Caco-2 (cell line): ENCODE measurements around the gene C3. TPM values are rescaled to one million over a fixed set of nuclear protein-coding genes. Genes with fewer than 3 reads are reported as not detected.
"Not testable (repeated sequence)": the region's sequence is repeated elsewhere in the genome, so short reads cannot be mapped to it uniquely, and the experiment has no call there.

Experiments
- BruUV-seq: library from RNA; stranded (reverse); fragments of 400-500 nt; replicated peaks from 2 replicates; lab custom pipeline; 2021; lab: Mats Ljungman, UMichigan
- CTCF ChIA-PET: fragments of 300-600 bp; sonication (Branson Sonifier 250); formaldehyde crosslinking; loops from one replicate; lab custom pipeline; 2022; ENCODE audit warnings: antibody characterized with exemption; lab: Charles Lee
- POLR2A ChIA-PET: fragments of 300-600 bp; sonication (Branson Sonifier 250); formaldehyde crosslinking; loops from one replicate; lab custom pipeline; 2022; ENCODE audit warnings: antibody characterized with exemption; lab: Charles Lee
- DNase-seq, 2 experiments: peaks; one replicate each; pipeline versions ENCODE4 v3.0.0 to v3.0.0-alpha.2; 2020 to 2022
- H3K27me3 ChIP-seq: replicated peaks from 2 replicates; pipeline ENCODE4 v1.6.0; 2011; ENCODE audit warnings: low read length; ENCODE audit not compliant: control insufficient read depth, insufficient read depth
- H3K36me3 ChIP-seq: 2 replicates; pipeline ENCODE4 v1.5.1; 2011; ENCODE audit warnings: low read length; ENCODE audit not compliant: control insufficient read depth, insufficient read depth
- H3K4me1 ChIP-seq: fragments of 250-450 bp; sonication (Bioruptor Pico); 2 replicates; pipeline ENCODE4 v1.5.1; 2020; ENCODE audit warnings: mild to moderate bottlenecking
- H3K4me3 ChIP-seq: 2 replicates; pipeline ENCODE4 v1.5.1; 2011; ENCODE audit warnings: low read depth, mild to moderate bottlenecking, control low read depth, low read length
- H3K9me3 ChIP-seq: fragments of 250-450 bp; sonication (Bioruptor Pico); 2 replicates; pipeline ENCODE4 v1.5.1; 2020; ENCODE audit warnings: mild to moderate bottlenecking, moderate library complexity
- H3K27ac Mint-ChIP-seq: one replicate; pipeline ENCODE4 v1.8.0; 2022; ENCODE audit warnings: mixed read lengths; ENCODE audit not compliant: unreplicated experiment
- H3K27me3 Mint-ChIP-seq: one replicate; pipeline ENCODE4 v1.8.0; 2022; ENCODE audit warnings: mixed read lengths; ENCODE audit not compliant: insufficient read depth, unreplicated experiment
- H3K36me3 Mint-ChIP-seq: one replicate; pipeline ENCODE4 v1.8.0; 2022; ENCODE audit warnings: mild to moderate bottlenecking, mixed read lengths; ENCODE audit not compliant: insufficient read depth, unreplicated experiment
- H3K4me1 Mint-ChIP-seq: one replicate; pipeline ENCODE4 v1.8.0; 2022; ENCODE audit warnings: low read depth, mixed read lengths; ENCODE audit not compliant: unreplicated experiment
- H3K4me3 Mint-ChIP-seq: one replicate; pipeline ENCODE4 v1.8.0; 2022; ENCODE audit warnings: mild to moderate bottlenecking, moderate library complexity, mixed read lengths; ENCODE audit not compliant: unreplicated experiment
- H3K9me3 Mint-ChIP-seq: one replicate; pipeline ENCODE4 v1.8.0; 2022; ENCODE audit warnings: mixed read lengths; ENCODE audit not compliant: unreplicated experiment
- intact Hi-C: fragments of 100-400 bp; cut with micrococcal nuclease; formaldehyde crosslinking; loops from one replicate; pipeline ENCODE4 v1.10.0; 2022; ENCODE audit not compliant: unreplicated experiment
- total RNA-seq: library from RNA; stranded (reverse); gene quantifications from 2 replicates; pipeline ENCODE4 v1.2.3, GENCODE V29; 2022
- TF ChIP-seq, protein P1 (sequence below), 2 experiments: fragments of 200-600 bp in 1 of 2; IDR thresholded peaks; 1 replicate in 1 of 2; 2 replicates in 1 of 2; pipeline versions ENCODE4 v1.5.1 to v1.8.0; 2011 to 2022; ENCODE audit warnings: antibody characterized with exemption in 1 of 2, control low read depth in 1 of 2, inconsistent platforms in 1 of 2, low read depth in 1 of 2, low read length in 1 of 2, mild to moderate bottlenecking in 1 of 2, moderate library complexity in 1 of 2; ENCODE audit not compliant: insufficient read depth in 1 of 2, severe bottlenecking in 1 of 2, unreplicated experiment in 1 of 2

The C3 gene
- total RNA-seq, 1 experiment from 2014 or later, result 21.7 TPM

DNA sequence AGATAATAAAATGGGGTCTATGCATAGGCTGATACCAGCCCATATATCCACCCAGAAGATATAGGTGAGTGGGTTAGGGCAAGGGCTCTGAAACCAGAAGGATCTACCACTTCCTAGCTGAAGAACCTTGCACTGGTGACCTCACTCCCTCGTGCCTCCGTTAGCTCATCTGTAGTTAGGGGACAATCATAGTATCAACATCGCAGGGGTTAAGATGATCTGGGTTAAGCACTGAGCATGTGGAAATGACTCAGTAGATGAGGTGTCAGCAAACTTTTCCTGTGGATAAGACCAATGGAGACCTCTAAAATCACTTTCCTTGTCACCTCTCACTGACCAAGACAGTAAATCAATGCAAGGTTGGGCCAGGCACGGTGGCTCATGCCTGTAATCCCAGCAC is 81.0 kb downstream of the C3 start:
- ChIA-PET POLR2A (no interaction called here), CTCF (no interaction called here)
- H3K9me3 Mint-ChIP-seq, result no peaks in the 10 kb centered on the region
- Histone ChIP-seq H3K4me1 (no peaks in the 10 kb centered on the region), H3K4me3 (no peak overlapping the region), H3K9me3 (no peaks in the 10 kb centered on the region; the same call in 1 of the 2 replicates), H3K27me3 (no peaks in the 10 kb centered on the region), H3K36me3 (no peaks in the 10 kb centered on the region)
- no peak for DNase-seq
- H3K4me1 Mint-ChIP-seq, result no peaks in the 10 kb centered on the region
- TF ChIP-seq, protein P1, sequence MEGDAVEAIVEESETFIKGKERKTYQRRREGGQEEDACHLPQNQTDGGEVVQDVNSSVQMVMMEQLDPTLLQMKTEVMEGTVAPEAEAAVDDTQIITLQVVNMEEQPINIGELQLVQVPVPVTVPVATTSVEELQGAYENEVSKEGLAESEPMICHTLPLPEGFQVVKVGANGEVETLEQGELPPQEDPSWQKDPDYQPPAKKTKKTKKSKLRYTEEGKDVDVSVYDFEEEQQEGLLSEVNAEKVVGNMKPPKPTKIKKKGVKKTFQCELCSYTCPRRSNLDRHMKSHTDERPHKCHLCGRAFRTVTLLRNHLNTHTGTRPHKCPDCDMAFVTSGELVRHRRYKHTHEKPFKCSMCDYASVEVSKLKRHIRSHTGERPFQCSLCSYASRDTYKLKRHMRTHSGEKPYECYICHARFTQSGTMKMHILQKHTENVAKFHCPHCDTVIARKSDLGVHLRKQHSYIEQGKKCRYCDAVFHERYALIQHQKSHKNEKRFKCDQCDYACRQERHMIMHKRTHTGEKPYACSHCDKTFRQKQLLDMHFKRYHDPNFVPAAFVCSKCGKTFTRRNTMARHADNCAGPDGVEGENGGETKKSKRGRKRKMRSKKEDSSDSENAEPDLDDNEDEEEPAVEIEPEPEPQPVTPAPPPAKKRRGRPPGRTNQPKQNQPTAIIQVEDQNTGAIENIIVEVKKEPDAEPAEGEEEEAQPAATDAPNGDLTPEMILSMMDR (IDR thresholded peaks at IDR 0.05; ENCODE audit: insufficient read depth in 1 of 2, low read depth in 1 of 2, low read length in 1 of 2, severe bottlenecking in 1 of 2, unreplicated experiment in 1 of 2), result no peak
- intact Hi-C loops, result no loop called here
- no TSS peak for BruUV-seq
- H3K4me3 Mint-ChIP-seq, result no peak overlapping the region
- H3K27me3 Mint-ChIP-seq, result no peaks in the 10 kb centered on the region
- no peaks in the 10 kb centered on the region for H3K36me3 Mint-ChIP-seq
- H3K27ac Mint-ChIP-seq, result no peak overlapping the region

DNA sequence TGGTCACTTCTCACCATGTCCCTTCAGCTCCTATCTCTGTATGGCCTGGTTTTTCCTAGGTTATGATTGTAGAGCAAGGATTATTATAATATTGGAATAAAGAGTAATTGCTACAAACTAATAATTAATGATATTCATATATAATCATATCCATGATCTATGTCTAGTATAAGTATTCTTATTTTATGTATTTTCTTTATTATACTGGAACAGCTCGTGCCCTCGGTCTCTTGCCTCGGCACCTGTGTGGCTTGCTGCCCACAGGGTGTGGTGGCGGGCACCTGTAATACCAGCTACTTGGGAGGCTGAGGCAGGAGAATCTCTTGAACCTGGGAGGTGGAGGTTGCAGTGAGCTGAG is 87.0 kb downstream of the C3 start:
- H3K4me1 Mint-ChIP-seq, H3K9me3 Mint-ChIP-seq, BruUV-seq, H3K36me3 Mint-ChIP-seq, H3K4me3 Mint-ChIP-seq, H3K4me1 ChIP-seq, H3K9me3 ChIP-seq, POLR2A ChIA-PET, H3K4me3 ChIP-seq, H3K36me3 ChIP-seq, H3K27ac Mint-ChIP-seq, DNase-seq, H3K27me3 Mint-ChIP-seq, H3K27me3 ChIP-seq: not testable (repeated sequence)
- CTCF ChIA-PET, result interaction anchor here (0.5 to 1.8 kb wide), 4 partner anchors 18 to 205 kb away, joined by 3 to 7 read pairs (median 4); no protein-coding TSS in a partner anchor
- intact Hi-C loops, result loop anchor here (1.0 kb wide), 1 partner anchor 117 kb away; no protein-coding TSS in a partner anchor

DNA sequence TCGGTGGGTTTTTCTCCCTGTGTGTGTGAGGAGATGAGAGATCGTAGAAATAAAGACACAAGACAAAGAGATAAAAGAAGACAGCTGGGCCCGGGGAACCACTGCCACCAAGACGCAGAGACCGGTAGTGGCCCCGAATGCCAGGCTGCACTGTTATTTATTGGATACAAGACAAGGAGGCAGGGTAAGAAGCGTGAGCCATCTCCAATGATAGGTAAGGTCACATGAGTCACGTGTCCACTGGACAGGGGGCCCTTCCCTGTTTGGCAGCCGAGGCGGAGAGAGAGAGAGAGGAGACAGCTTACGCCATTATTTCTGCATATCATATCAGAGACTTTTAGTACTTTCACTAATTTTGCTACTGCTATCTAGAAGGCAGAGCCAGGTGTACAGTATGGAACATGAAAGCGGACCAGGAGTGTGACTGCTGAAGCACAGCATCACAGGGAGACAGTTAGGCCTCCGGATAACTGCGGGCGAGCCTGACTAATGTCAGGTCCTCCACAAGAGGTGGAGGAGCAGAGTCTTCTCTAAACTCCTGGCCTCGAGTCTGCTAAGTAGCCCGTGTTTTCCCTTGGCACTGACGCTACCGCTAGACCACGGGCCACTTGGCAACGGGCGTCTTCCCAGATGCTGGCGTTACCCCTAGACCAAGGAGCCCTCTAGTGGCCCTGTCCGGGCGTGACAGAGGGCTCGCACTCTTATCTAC is 87.5 kb downstream of the C3 start:
- POLR2A ChIA-PET, H3K9me3 Mint-ChIP-seq, H3K36me3 ChIP-seq, H3K4me3 Mint-ChIP-seq, H3K4me1 Mint-ChIP-seq, BruUV-seq, H3K9me3 ChIP-seq, H3K4me3 ChIP-seq, H3K4me1 ChIP-seq, H3K27me3 ChIP-seq, H3K36me3 Mint-ChIP-seq, H3K27ac Mint-ChIP-seq, H3K27me3 Mint-ChIP-seq: not testable (repeated sequence)
- peak; percentile 71 to 80 for DNase-seq
- CTCF ChIA-PET, result interaction anchor here (0.5 to 1.8 kb wide), 4 partner anchors 17 to 205 kb away, joined by 3 to 7 read pairs (median 4); no protein-coding TSS in a partner anchor
- intact Hi-C loops, result loop anchor here (1.0 kb wide), 2 partner anchors 103 to 117 kb away; no protein-coding TSS in a partner anchor
- TF ChIP-seq, protein P1 (IDR thresholded peaks at IDR 0.05; ENCODE audit: insufficient read depth in 1 of 2, low read depth in 1 of 2, low read length in 1 of 2, severe bottlenecking in 1 of 2, unreplicated experiment in 1 of 2), result peak; percentile 81
